HG03354 (cell line): ENCODE data around the gene RETREG2.

Experiments
- ATAC-seq: cut with Tn5 transposase; IDR thresholded peaks from one replicate; pipeline ENCODE4 v1.9.1; 2021; ENCODE audit warnings: mild to moderate bottlenecking; ENCODE audit not compliant: unreplicated experiment, poor library complexity, severe bottlenecking

The RETREG2 gene

GRCh38 chr2:219228911-219229304 is 50.8 kb downstream of the RETREG2 start:
- ATAC-seq = no peak

- ATAC-seq = peak; percentile 98
Measured at GRCh38 chr2:219229305-219230058, 51.4 kb downstream of the RETREG2 start, which contains the start of the genes ANKZF1 and ATG9A. TSS of gene ANKZF1 (plus strand) at chr2:219229806. CDS start at chr2:219230258, 452 bp downstream. TSS of gene ATG9A (minus strand) at chr2:219229636. CDS start at chr2:219228024, 1,612 bp downstream.

GRCh38 chr2:219230059-219230540 is 52.0 kb downstream of the RETREG2 start:
- peak; percentile 18 for ATAC-seq

DNA sequence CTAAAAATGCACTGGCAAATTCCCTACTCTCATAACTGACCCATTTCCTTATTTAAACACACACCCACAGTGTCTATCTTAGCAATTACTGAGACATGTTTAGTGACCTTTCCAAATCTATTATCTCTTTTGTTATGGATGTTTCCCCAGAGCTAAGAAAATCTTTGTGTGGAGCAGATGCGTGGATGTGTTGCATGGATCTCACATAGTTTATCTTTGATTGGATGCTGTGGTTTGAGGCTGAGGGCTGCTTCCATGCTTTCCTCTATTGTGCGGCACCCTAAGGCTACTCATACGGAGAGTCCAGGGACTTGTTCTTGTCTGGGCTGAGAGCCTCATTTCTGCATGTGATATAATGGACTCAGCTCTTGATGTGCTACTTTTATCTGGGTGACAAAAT is 56.3 kb downstream of the RETREG2 start:
- no peak for ATAC-seq
